HG03442 (cell line): ENCODE data around the gene GALK2.
"Not testable (repeated sequence)": the region's sequence is repeated elsewhere in the genome, so short reads cannot be mapped to it uniquely, and the experiment has no call there.

Experiments used
- ATAC-seq: cut with Tn5 transposase; IDR thresholded peaks from one replicate; pipeline ENCODE4 v1.9.1; 2021; ENCODE audit warnings: mild to moderate bottlenecking, moderate library complexity; ENCODE audit not compliant: unreplicated experiment

GALK2 gene

DNA sequence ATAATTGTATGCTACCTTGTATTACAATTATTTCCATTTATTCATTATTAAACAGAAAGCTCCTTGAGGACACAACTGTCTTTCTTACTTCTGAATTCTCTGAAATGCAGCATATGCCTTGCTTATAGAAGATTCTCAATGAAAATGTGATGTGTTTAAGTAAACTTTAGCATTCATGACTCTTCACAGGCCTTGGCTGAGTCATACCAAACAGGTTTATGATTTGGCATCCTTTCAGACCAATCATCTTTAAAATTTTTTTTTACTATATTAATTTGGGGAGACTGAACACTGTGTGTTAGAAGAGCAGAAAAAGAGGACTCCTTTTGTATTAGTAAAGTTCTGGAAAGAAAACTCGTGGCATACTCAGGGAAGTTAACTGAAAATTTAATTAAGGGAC lies 6.4 kb upstream of the GALK2 start:
- ATAC-seq: no peak

DNA sequence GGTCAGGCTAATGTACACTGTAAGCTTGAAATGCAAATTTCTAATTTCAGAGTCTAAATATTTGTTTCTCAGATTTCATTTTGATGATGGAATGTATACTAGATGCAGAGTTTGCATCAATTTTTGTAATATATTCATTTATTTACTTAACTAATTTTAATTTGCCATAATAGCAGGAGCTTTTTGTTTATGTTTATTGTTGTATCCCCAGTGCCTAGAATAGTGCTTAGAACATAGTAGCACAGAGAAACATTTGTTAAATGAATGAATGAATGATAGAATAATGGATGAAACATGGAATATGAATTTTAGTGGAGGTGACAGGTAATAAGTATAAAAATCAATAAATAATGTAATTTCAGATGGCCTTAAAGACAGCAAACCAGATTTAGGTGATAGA lies 5.2 kb upstream of the GALK2 start:
- no peak for ATAC-seq

DNA sequence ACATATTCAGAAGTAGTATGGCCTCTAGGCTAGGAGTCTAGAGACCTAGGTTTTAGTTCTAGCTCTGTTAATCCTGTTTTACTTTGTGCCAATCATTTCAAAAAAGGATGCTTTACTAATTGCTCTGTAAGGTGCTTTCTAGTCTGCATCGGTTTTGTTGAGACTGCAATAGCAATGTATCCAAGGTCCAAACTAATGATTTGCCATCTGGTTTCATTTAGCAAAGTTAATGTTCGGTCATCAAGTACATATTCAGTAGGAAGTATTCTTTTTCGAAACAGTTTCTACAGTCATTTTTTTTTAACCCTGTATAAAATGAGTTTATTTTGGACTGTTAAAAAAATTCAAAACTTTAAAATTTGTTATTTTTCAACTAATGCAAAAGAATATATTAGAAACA lies 2.0 kb upstream of the GALK2 start:
- no peak for ATAC-seq

DNA sequence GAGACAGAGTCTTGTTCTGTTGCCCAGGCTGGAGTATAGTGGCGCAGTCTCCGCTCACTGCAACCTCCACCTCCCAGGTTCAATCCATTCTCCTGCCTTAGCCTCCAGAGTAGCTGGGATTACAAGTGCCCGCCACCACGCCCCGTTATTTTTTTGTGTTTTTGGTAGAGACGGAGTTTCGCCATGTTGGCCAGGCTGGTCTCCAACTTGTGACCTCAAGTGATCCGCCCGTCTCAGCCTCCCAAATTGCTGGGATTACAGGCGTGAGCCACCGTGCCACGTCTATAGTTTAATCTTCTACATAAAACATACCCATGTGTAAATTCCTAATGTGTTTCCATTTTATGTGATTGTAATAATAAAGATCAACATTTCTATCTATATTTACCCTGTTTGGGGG lies 1.7 kb downstream of the GALK2 start:
- no peak for ATAC-seq

DNA sequence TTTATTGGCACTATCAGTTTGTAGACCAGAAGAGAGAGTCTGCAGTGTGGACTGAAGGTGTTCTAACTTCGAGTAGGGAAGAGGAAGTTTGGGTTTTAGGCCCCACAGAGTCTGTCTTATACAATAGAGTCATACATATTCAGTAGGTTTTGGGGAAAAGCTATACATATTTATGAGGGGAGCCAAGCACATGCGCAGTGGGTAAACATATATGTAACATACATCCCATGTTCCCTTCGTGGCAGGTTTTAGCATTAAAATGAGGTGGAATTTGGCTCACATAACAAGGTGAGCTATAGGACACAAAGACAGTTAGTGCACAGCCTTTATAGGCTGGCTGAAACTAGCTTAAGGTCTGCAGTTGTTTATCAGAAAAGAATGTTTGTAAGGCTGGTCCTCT lies 4.9 kb downstream of the GALK2 start:
- no peak for ATAC-seq

DNA sequence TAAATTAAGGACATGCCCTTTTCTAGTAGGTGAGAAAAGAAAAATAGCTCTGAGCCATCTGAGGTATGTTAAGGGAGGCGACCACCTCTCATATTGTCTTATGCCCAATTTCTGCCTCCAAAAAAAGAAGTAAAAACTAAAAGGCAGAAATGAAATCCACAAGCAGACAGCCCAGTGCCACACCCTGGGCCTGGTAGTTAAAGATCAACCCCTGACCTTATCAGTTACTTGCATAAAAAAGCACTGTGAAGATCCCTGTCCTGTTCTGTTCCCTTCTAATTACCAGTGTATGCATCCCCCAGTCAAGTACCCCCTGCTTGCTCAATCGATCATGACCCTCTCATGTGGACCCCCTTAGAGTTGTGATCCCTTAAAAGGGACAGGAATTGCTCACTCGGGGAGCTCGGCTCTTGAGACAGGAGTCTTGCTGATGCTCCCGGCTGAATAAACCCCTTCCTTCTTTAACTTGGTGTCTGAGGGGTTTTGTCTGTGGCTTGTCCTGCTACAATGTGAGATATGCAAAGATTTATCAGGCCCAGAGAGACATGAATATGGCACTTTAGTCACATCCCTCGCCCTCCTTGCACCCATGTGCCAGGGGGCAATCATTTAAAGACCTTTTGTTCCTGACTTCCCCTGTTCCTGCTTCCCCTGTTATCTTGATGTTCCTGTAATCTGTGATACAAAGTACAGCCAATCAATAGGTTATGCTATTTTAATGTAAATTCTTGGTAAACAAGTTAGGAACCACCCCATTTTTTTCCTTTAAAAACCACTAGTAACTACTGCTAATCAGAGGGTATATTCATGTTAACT lies 5.7 kb downstream of the GALK2 start:
- not testable (repeated sequence) for ATAC-seq

DNA sequence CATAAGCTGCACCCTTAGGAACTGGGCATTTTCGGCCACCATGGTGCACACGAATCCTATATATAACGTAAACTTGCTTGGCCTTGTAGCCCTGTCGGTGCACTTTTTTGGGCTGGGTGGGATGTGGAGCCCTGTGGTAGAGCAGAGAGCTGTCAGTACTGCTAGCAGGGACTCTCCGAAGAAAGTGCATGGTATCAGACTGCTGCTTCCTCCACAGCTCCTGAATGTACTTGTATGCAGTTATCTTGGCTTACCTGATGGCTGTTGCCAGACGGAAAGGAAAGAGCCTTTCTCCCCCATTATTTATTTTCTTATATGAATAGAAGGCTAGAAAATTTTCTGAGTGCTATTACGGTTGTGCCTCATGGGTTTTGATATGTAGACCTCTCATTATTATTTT lies 8.4 kb downstream of the GALK2 start:
- ATAC-seq: no peak

DNA sequence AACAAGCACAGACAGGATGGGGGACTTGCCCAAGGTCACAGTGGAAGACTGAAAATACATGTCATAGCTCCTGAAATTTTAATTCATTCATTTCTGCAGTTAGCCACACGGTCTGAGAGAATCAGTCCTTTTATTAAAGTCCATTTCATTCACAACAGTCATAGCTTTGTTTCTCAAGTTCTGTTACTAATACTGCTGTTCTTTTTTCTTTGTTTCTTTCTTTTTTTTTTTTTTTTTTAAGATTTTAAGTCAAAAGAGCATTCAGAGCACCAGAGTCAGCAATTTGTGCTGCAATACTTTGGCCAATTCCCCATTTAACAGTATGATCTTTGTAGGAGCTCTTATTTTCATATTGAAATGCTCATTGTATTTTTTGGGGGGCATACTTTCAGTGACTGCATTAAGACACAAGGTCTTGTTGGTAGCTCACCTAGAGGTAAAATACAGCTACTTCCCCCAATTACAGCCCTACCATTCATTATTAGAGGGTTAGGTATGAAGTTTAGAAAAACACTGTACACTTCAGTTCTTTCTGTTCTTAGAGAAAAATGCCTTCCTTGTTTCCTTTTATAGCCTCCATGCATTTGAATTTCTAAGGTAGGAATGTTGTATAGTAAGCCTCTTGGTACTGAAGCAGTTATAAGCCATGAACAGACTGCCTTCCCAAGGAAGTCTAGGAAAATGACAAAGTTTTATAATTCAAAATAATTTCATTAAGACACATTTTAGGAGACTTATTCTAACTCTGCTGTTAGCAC lies 9.6 kb downstream of the GALK2 start:
- ATAC-seq: no peak

DNA sequence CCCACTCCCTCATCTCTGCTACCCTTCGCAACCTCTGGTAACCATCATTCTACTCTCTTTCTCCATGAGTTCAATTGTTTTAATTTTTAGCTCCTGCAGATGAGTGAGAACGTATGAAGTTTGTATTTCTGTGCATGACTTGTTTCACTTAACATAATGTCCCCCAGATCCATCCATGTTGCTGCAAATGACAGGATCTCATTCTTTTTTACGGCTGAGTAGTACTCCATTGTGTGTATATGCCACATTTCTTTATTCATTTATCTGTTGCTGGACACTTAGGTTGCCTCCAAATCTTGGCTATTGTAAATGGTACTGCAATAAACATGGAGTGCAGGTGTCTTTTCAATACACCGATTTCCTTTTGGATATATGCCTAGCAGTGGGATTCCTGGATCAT lies 12.1 kb downstream of the GALK2 start:
- ATAC-seq: no peak

DNA sequence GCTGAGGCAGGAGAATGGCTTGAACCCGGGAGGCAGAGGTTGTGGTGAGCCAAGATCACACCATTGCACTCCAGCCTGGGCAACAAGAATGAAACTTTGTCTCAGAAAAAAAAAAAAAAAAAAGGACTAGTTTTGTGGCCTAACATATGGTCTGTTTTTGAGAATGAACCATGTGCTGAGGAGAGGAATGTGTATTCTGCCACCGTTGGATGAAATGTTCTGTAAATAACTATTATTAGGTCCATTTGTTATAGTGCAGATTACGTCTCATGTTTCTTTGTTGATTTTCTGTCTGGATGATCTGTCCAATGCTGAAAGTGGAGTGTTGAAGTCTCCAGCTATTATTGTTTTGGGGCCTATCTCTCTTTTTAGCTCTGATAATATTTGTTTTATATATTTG lies 13.7 kb downstream of the GALK2 start:
- ATAC-seq: not testable (repeated sequence)

DNA sequence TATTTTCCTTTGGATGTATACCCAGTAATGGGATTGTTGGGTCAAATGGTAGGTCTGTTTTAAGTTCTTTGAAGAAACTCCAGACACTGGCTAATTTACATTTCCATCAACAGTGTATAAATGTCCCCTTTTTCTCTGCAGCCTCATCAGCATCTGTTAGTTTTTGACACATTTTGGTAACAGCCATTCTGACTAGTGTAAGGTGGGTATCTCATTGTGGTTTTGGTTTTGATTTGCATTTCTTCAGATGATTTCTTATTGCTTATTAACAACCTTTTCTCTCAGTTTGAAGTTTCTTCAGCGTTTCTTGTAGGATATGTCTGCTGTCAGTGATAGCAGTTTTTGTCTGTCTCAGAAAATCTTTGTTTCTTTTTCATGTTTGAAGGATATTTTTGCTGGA lies 15.4 kb downstream of the GALK2 start:
- no peak for ATAC-seq

DNA sequence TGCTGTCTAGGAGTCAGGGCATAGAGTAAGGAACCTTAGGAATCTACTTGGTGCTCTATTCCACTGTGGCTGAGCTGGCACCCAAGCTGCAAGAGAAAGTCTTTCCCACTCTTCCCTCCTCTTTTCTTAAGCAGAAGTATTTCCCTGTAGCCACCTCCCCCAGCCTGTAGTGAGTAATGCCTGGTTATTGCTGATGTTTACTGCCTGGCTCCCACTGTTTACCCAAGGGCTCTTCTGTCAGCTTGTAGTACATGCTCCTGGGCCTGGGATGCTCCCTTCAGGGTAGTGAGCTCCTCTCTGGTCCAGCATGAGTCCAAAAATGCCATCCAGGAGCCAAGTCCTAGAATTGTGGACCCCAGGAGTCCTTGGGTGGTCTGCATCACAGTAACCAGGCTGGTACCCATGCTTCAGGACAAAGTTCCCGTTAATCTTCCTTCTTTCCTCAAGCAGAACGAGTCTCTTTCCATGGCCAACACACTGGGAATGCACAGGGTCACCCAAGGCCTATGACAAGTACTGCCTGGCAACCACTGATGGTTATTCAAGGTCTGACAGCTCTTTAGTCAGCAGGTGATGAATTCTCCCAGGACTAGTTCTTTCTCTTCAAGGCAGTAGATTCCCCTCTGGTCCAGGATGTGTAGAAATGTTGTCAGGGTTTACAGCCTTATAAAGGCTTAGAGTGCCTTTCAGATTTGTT lies 17.6 kb downstream of the GALK2 start:
- ATAC-seq: no peak

DNA sequence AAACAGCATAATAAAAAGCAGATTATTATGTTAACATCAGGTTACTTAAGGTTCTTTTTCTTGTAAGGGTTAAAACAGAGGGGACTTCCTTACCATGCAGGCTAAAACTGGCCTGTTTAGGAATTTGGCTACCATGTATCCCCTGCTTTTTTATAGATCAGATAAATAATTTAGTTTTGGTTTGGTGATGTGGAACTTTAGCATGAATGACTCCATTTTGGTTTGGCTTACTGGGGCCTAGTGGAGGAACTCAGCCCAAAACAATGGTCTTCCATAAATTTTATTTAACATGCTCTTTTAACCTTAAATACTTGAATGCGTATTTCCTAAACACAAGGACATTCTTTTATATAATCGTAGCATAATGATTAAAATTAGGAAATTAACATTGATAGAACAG lies 18.9 kb downstream of the GALK2 start:
- no peak for ATAC-seq

DNA sequence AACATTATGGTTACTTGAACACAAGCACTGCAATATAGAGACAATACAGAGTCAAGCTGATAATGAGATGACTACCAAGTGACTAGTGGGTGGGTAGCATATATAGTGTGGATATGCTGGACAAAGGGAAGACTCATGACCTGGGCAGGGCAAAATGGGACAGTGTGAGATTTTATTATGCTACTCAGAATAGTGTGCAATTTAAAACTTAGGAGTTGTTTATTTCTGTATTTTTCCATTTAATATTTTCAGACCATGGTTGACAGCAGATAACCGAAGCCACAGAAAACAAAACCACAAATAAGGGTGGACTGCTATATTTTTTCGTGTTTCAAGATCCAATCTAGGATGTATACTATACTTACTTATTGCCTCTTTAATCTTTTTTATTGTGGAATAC lies 19.6 kb downstream of the GALK2 start:
- no peak for ATAC-seq

DNA sequence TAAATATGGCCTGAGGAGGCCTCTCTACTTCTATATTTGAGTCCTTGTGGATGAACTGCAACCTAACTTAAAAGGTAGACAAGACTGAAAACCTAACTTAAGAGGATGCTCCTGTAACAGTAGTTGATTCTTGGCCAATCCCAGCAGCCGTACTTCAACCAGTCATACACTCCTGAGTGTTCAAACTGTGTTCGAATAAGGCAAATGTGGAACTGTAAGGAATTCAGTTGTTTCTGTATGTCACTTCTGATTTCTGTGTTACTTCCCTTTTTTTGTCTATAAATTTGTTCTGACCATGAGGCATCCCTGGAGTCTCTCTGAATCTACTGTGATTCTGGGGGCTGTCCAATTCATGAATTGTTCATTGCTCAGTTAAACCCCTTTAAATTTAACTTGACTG lies 20.5 kb downstream of the GALK2 start:
- ATAC-seq: no peak

DNA sequence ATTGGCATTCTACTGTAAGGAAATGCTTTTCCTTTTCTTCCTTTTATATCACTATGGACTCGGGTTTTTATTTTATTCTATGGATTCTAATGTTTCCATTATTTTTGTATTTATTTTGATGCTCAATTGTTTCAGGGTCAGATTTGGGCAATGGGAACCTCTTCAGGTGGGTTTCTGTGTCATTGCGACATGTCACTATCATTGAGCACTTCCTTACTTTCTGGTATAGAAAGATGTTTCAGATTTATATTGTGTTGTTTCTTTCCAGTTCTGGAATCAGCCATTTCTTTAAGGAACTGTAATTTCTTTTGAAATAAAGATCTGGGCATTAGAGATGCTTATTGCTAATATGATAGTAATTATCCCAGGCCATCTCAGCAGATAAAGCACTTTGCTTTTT lies 21.8 kb downstream of the GALK2 start:
- ATAC-seq: no peak

DNA sequence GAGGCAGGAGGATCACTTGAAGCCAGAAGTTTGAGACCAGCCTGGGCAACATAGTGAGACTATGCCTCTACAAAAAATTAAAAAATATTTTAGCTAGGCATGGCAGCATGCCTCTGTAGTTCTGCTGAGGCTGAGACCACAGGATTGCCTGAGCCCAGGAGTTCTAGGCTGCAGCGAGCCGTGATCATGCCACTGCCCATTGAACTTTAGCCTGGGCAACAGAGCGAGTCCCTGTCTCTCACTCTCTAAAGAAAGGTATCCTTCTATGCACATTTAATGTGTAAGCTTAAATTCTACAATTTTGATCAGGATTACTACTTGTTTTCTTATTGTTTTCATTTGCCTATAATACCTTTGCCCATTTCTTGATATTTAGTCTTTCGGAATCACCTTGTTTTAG lies 26.8 kb downstream of the GALK2 start:
- ATAC-seq: no peak

DNA sequence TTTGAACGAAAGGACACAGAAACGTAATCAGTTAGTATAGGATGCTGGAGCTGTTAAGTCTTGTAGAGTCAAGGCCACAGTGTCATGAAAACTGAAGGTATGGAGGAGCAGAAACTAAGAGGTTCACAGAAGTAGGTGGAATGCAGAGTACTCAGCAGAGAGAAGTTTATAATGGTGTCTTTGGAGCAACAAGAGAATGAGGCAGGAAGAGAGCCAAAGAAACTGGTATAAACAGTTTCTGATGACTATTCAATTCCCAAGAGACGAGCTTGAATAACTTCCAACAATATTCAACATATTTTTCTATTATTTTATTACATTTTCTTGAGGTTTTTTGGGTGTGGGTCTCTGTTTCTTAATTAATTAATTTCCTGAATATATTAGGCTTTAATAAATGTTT lies 29.6 kb downstream of the GALK2 start:
- no peak for ATAC-seq

DNA sequence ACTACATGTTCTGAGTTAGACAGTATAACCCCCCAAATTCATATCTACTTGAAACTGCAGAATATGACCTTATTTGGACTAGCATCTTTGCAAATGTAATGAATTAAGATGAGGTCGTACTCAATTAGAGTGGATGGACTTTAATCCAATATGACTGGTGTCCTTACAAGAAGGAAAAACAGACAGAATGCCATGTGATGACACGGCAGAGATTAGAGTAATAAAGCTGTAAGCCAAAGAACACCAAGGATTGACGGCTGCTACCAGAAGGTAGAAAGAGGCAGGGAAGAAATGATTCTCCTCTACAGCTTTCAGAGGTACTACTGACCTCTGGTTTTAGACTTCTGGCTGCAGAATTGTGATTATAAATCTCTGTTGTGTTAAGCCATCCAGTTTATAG lies 30.3 kb downstream of the GALK2 start:
- ATAC-seq: no peak

DNA sequence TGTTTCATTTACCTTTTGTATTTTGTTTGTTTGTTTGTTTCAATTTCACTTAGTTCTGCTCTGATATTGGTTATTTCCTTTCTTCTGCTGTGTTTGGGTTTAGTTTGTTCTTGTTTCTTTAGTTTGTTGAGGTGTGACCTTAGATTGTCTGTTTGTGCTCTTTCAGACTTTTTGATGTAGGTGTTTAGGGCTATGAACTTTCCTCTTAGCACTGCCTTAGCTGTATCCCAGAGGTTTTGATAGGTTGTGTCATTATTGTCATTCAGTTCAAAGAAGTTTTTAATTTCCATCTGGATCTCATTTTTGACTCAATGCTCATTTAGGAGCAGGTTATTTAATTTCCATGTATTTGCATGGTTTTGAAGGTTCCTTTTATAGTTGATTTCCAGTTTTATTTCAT lies 38.1 kb downstream of the GALK2 start:
- ATAC-seq: not testable (repeated sequence)

DNA sequence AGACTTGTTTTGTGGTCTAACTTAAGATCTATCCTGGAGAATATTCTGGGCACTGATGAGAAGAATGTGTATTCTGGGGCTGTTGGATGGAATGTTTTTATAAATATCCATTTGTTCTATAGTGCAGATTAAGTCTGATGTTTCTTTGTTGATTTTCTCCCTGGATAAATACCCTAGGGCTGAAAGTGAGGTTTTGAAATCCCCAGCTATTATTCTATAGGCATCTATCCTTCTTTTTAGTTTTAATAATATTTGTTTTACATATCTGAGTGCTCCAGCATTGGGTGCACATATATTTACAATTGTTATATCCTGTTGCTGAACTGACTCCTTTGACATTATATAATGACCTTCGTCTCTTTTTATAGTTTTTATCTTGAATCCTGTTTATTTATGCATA lies 42.9 kb downstream of the GALK2 start:
- no peak for ATAC-seq
